ENCODE measurements around the gene PTK7.
"Not testable (repeated sequence)": the region's sequence is repeated elsewhere in the genome, so short reads cannot be mapped to it uniquely, and the experiment has no call there.

The PTK7 gene

DNA sequence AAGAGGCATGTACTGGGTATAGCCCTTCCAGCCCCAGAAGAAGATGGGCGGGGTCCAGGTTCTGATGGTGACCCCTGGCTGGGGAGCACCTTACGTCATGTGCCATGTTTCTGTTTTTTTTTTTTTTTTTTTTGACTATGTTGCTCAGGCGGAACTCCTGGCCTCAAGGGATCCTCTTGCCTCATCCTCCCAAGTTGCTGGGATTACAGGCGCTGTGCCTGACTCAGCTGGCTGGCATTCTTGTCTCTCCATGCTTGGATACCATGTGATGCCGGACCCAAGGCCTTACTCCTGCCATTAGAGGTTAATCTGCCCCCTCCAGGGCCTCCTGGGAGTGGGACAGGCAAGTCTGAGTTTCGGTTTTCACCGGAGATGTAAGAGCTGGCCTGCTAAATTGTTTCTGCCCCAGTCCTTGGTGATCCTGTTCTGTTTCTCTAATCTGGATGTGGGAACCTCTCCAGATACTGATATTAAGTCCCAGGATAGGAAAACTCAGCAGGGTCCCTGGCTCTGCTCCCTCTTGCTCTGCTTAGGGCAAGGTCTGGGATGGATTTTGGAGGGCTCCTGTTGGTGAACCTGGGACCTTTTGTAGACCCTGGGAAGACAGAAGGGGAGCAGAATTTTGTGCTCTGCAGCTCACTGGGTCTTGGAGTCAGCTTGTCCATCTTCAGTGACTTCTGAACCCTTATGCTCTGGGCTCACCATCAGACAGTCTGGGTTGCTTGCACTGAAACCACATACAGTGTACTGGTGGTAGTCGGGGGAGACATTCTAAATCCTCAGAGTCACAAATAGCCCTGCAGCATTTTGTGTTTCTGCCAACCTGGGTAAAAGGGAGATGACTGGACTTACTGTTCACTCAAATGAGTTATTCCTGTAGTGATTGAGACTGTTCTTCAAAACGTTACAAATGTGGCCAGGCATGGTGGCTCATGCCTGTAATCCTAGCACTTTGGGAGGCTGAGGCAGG, 45.1 kb downstream of the PTK7 start:
- DNase-seq, result no peak

DNA sequence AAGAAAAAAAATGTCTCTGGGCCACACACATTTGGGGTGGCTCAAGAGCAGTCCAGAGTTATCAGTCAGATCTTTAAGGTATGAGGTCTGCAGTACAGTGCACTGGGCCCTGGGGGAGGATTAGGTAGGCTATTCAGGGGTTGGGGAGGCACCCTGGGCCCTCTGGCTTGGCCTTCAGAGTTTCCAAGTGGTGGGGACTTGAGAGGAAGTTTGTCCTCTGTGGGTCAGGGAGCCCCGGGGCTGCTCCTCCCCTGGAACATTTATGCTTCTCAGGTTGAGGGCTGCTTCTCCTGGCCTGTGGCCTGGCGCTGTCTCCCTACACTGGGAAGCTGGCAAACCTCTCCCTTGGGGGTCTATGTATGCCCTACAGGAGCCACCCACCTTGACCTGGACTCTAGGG, 46.0 kb downstream of the PTK7 start:
- DNase-seq, result no peak

GRCh38 chr6:43123461-43124314, 47.6 kb downstream of the PTK7 start:
- DNase-seq, result no peak

DNA sequence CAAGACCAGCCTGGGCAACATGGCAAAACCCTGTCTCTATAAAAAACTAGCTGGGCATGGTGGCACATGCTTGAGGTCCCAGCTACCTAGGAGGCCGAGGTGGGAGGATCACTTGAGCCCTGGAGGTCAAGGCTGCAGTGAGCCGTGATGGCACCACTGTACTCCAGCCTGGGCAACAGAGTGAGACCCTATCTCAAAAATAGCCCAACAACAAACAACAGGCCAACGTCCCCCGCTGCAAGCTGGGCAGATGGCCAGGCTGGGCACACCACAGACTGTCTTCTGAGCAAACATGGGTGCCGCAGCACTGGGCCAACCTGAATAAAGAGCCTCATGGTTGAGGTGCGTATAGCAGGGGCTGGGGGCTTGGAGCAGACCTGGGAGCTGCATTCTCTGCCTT, 48.4 kb downstream of the PTK7 start:
- DNase-seq, result no peak

DNA sequence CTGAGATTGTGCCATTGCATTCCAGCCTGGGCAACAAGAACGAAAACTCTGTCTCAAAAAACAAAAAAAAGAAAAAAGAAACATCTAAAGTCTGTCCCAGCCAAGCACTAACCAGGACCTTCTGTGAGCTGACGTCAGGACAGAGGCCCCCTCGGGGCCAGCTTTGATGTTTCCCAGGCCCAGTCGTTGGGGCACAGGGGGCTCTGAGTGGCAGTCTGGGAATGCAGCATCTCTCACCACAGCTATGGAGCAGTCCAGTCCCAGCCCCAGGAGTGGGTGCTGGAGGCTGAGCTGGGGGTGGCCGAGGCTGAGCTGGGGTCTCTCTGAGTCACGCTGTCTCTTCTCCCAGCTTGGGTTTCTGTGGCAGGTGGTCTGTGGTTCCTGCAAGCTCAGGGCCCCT, 49.0 kb downstream of the PTK7 start:
- no peak for DNase-seq

- DNase-seq, result no peak
These were observed 49.4 kb downstream of the PTK7 start for GRCh38 chr6:43125555-43125954.

- no peak for DNase-seq
These were observed 51.1 kb downstream of the PTK7 start for GRCh38 chr6:43127180-43127579.

- no peak for DNase-seq
These were observed 51.8 kb downstream of the PTK7 start for GRCh38 chr6:43127877-43128276.

- no peak for DNase-seq
These were observed 52.8 kb downstream of the PTK7 start for GRCh38 chr6:43128926-43129325.

DNA sequence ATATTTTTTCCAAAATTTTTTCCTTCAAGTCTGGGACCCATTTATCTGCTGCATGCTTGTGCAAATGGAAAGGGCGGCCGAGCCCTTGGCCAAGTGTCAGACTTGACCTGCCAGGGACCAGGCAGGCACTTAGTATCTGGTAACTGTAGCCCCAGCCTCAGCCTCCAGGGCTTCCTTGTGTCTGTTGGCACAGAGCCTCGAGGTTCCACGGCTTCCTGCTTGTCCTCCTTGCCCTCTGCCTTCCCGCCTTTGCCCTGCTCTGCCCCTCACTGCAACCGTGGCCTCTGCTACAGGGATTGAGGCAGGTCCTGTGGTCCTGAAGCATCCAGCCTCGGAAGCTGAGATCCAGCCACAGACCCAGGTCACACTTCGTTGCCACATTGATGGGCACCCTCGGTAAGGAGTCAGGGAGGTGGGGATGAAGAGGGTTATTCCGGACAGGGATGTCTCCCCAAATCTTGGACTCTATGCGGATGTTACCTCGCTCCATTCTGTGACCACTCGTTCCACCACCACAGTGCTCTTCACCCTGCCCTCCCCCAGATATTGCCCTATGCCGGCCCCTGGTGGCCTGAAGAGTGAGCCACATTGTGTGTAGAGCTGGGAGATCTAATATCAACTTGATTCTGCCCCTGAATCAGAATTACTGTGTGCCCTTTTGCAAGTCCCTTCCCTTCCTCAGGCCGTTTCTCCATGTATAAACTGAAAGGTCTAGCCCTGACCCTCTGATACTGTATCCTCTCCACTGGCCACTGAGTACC, 53.5 kb downstream of the PTK7 start:
- DNase-seq, result no peak

GRCh38 chr6:43130429-43130828, 54.3 kb downstream of the PTK7 start:
- no peak for DNase-seq

- DNase-seq, result not testable (repeated sequence)
These were observed 55.3 kb downstream of the PTK7 start for GRCh38 chr6:43131379-43131778.

GRCh38 chr6:43138267-43138666, 62.2 kb downstream of the PTK7 start:
- DNase-seq, result no peak

GRCh38 chr6:43139973-43140372, 63.9 kb downstream of the PTK7 start:
- not testable (repeated sequence) for DNase-seq

DNA sequence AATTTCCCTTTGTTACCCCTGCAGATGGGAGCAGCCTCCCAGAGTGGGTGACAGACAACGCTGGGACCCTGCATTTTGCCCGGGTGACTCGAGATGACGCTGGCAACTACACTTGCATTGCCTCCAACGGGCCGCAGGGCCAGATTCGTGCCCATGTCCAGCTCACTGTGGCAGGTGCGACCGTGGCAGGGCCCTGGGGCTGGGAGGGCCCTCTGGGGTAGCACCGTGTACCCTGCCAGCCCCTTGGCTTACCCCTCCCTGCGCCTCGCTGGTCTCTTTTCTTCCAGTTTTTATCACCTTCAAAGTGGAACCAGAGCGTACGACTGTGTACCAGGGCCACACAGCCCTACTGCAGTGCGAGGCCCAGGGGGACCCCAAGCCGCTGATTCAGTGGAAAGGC, 65.5 kb downstream of the PTK7 start:
- DNase-seq, result no peak

GRCh38 chr6:43142101-43142500, 66.0 kb downstream of the PTK7 start:
- no peak for DNase-seq

GRCh38 chr6:43143235-43144128, 67.4 kb downstream of the PTK7 start:
- no peak for DNase-seq

DNA sequence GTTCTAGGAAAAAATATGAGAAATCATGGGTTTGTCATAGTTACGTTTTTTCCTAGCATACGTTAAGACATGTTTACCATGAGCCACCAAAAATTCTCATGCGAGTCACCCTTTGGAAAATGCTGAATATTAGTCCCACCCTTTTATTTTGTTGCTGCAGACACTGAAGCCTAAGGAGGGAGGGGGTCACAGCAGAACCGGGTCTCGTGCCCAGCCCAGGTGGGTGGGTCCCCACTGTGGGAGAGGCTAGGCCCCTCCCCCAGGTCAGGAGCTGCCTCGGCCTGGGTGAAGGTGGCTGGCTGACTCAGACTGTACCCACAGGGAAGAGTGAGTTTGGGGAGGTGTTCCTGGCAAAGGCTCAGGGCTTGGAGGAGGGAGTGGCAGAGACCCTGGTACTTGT, 68.8 kb downstream of the PTK7 start:
- no peak for DNase-seq

DNA sequence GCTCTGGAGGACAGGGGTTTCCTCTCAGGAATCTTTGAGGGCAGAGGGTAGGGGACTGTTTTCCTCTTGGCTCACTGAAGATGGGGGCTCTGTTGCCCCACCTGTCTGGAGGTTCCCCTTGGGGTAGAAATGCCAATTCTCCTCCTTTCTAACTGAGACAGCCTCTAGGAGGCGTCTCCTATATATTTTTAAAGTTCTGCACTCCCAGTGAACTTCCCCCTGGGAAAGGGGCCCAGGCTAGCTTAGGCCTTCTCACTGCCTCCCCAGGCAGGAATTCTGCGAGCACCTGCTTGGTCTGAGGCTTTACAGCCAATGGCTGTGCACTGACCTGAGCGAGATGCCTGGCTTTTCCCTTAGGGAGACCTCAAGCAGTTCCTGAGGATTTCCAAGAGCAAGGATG, 70.1 kb downstream of the PTK7 start:
- DNase-seq, result no peak

GRCh38 chr6:43146709-43147688, 70.9 kb downstream of the PTK7 start:
- no peak for DNase-seq

All from NCI-H187 treated with DMSO at 0.1 percent for 48 hours (cell line).